Endothelial cell of umbilical vein (primary cell): Measurements from ENCODE around the gene KAZALD1. TPM values are rescaled to one million over a fixed set of nuclear protein-coding genes. Genes with fewer than 3 reads are reported as not detected.
"Not testable (repeated sequence)": the region's sequence is repeated elsewhere in the genome, so short reads cannot be mapped to it uniquely, and the experiment has no call there.

ENCODE experiments used
- BruUV-seq: library from RNA; stranded (reverse); fragments of 400-500 nt; replicated peaks from 2 replicates; lab custom pipeline; 2021; lab: Mats Ljungman, UMichigan
- CTCF ChIA-PET: fragments of 300-600, 350-600 bp; sonication (Branson Sonifier 250); formaldehyde crosslinking; loops from one replicate; lab custom pipeline; 2021; ENCODE audit warnings: antibody characterized with exemption, inconsistent platforms; lab: Charles Lee
- POLR2A ChIA-PET: fragments of 300-600, 350-600 bp; sonication (Branson Sonifier 250); formaldehyde crosslinking; loops from one replicate; lab custom pipeline; 2021; ENCODE audit warnings: antibody characterized with exemption, inconsistent platforms; lab: Charles Lee
- DNase-seq: peaks from one replicate; pipeline ENCODE4 v3.0.0-alpha.2; 2011; ENCODE audit warnings: low read depth, low spot score
- FAIRE-seq: peaks from 2 replicates; lab custom pipeline; 2011; peaks lifted over from hg19 to GRCh38; lab: Jason Lieb, UNC
- H2AFZ ChIP-seq: 2 replicates; pipeline ENCODE4 v1.6.0; 2012; ENCODE audit warnings: low read depth, low read length, control low read depth, inconsistent platforms
- H3K27ac ChIP-seq: 2 replicates; pipeline ENCODE4 v1.5.1; 2011; ENCODE audit warnings: low read depth, mild to moderate bottlenecking, control low read depth, low read length, moderate library complexity; ENCODE audit not compliant: insufficient read depth
- H3K27me3 ChIP-seq, 2 experiments: 2 replicates each; pipeline versions ENCODE4 v1.6.0 to v1.6.1; 2011; ENCODE audit warnings: low read length in 2 of 2, mixed read lengths in 1 of 2; ENCODE audit not compliant: control insufficient read depth in 2 of 2, insufficient read depth in 2 of 2
- H3K36me3 ChIP-seq, 2 experiments: 2 replicates in 1 of 2; 3 replicates in 1 of 2; pipeline ENCODE4 v1.5.1; 2011; ENCODE audit warnings: low read length in 2 of 2, mild to moderate bottlenecking in 1 of 2, moderate library complexity in 1 of 2; ENCODE audit not compliant: control insufficient read depth in 2 of 2, insufficient read depth in 2 of 2; ENCODE audit errors: extremely low read depth in 1 of 2
- H3K4me1 ChIP-seq: 3 replicates; pipeline ENCODE4 v1.5.1; 2011; ENCODE audit warnings: mild to moderate bottlenecking, low read length; ENCODE audit not compliant: control insufficient read depth, insufficient read depth; ENCODE audit errors: extremely low read depth
- H3K4me2 ChIP-seq: 2 replicates; pipeline ENCODE4 v1.6.1; 2011; ENCODE audit warnings: low read length, control low read depth, mixed read lengths; ENCODE audit not compliant: insufficient read depth
- H3K4me3 ChIP-seq, 3 experiments: fragments of 200-600 bp in 1 of 3; sonication (generic), shearing (Covaris generic) in 1 of 3; replicated peaks in 1 of 3; 2 replicates each; pipeline ENCODE4 v1.5.1; 2011 to 2016; ENCODE audit warnings: control low read depth in 3 of 3, low read length in 3 of 3, mild to moderate bottlenecking in 2 of 3, inconsistent platforms in 1 of 3, low read depth in 1 of 3, moderate library complexity in 1 of 3; ENCODE audit not compliant: insufficient read depth in 1 of 3
- H3K79me2 ChIP-seq: 2 replicates; pipeline ENCODE4 v1.6.0; 2012; ENCODE audit warnings: low read length, inconsistent platforms; ENCODE audit not compliant: control insufficient read depth, insufficient read depth
- H3K9ac ChIP-seq: replicated peaks from 2 replicates; pipeline ENCODE3; 2011; ENCODE audit warnings: low read length, control low read depth; ENCODE audit not compliant: insufficient read depth; ENCODE audit errors: extremely low read depth
- H3K9me1 ChIP-seq: replicated peaks from 3 replicates; pipeline ENCODE4 v1.6.0; 2011; ENCODE audit warnings: mild to moderate bottlenecking, low read length; ENCODE audit not compliant: control insufficient read depth, insufficient read depth; ENCODE audit errors: extremely low read depth
- H3K9me3 ChIP-seq: replicated peaks from 2 replicates; pipeline ENCODE4 v1.5.1; 2012; ENCODE audit warnings: low read length, inconsistent platforms; ENCODE audit not compliant: control insufficient read depth, insufficient read depth
- H4K20me1 ChIP-seq: replicated peaks from 2 replicates; pipeline ENCODE3; 2011; ENCODE audit warnings: mild to moderate bottlenecking, low read length; ENCODE audit not compliant: control insufficient read depth, insufficient read depth; ENCODE audit errors: extremely low read depth
- JUN ChIP-seq: IDR thresholded peaks from 2 replicates; pipeline ENCODE4 v1.6.1; 2011; ENCODE audit warnings: borderline replicate concordance, low read depth; ENCODE audit not compliant: insufficient read length, insufficient read depth
- MYC ChIP-seq: IDR thresholded peaks from one replicate; pipeline ENCODE4 v1.6.1; 2011; ENCODE audit warnings: mild to moderate bottlenecking, low read depth, low read length
- dilution Hi-C: fragments of 300-500 bp; cut with MboI; formaldehyde crosslinking; loops from one replicate; pipeline ENCODE4 v1.15.0; 2019; ENCODE audit warnings: low sequenced_read_pairs; ENCODE audit not compliant: extremely low pct_ligation_motif_present
- intact Hi-C: fragments of 100-400 bp; cut with micrococcal nuclease; formaldehyde crosslinking; loops from one replicate; pipeline ENCODE4 v1.10.0; 2022
- polyA plus RNA-seq, 4 experiments: library from polyadenylated mRNA; depleted of rRNA in 3 of 4; stranded (reverse) in 3 of 4; unstranded in 1 of 4; fragments of >200 nt; gene quantifications; 2 replicates each; pipeline versions ENCODE4 v1.2.1 to v1.2.3, GENCODE V29; 2011 to 2012; ENCODE audit warnings: missing spikeins in 1 of 4
- total RNA-seq: library from RNA; stranded (reverse); gene quantifications from 2 replicates; pipeline ENCODE4 v1.2.3, GENCODE V29; 2021

KAZALD1 gene
- total and polyA plus RNA-seq, 2 donors (not counting 3 experiments of a cell fraction or from before 2014, with no cell fraction given): 3.0 to 3.3 TPM

DNA sequence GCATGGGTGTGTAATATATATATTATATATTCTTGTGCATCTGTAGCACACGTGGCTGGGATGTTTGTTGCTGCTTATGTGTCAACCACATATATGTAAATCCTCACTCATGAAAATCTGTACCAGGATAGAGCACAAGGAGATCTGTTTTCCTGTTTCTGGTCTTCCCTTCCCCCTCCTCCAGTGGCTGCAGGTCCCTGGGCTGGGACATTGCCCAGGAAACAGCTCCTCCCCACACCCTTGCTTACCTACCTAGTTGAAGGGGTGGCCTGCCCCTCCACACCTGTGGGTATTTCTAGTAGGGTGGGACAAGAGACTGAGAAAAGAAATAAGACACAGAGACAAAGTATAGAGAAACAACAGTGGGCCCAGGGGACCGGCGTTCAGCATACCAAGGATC is 28.5 kb upstream of the KAZALD1 start:
- CTCF ChIA-PET: interaction anchor here (1.0 to 6.3 kb wide), 3 partner anchors 8 to 17 kb away, joined by 4 to 74 read pairs (median 66); no protein-coding TSS in a partner anchor

DNA sequence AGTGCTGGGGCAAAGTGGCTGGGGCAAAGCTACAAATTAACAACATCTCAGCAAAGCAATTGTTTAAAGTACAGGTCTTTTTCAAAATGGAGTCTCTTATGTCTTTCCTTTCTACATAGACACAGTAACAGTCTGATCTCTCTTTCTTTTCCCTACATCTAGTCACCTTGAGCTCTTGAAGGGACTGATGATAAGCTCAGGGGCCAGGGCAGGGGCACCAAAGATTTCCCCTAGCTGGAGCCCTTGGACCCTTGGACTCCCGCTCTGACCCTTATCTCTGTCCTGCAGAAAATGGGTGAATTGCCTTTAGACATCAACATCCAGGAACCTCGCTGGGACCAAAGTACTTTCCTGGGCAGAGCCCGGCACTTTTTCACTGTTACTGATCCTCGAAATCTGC is 27.4 kb upstream of the KAZALD1 start:
- Histone ChIP-seq H3K79me2 (peaks cover 11% of the 10 kb centered on the region), H3K4me1 (peaks cover 16% of the 10 kb centered on the region), H3K36me3 (peaks cover 18 to 40% of the 10 kb centered on the region in 2 experiments)
- H3K9me3 ChIP-seq, H2AFZ ChIP-seq, BruUV-seq, FAIRE-seq, H3K4me2 ChIP-seq, H3K27me3 ChIP-seq, dilution Hi-C loops, H3K9me1 ChIP-seq, H3K4me3 ChIP-seq, H3K9ac ChIP-seq, H3K27ac ChIP-seq, POLR2A ChIA-PET, DNase-seq, H4K20me1 ChIP-seq: not testable (repeated sequence)
- CTCF ChIA-PET: interaction anchor here (0.8 to 9.9 kb wide), 6 partner anchors 8 to 61 kb away, joined by 3 to 104 read pairs (median 4); no protein-coding TSS in a partner anchor
- intact Hi-C loops: loop anchor here (5.0 kb wide), 1 partner anchor 33 kb away; no protein-coding TSS in a partner anchor

More for the DNA sequence above, 28.5 kb upstream of the KAZALD1 start:
- Histone ChIP-seq H3K36me3 (peaks cover 18 to 31% of the 10 kb centered on the region in 2 experiments), H3K79me2 (peaks cover 11% of the 10 kb centered on the region), H3K4me3 (peak overlapping the region in 2 of 3 experiments; percentile 71 to 77), H3K9ac (no peak overlapping the region), H3K9me1 (no peaks in the 10 kb centered on the region), H2AFZ (no peak overlapping the region), H3K4me1 (peaks cover 16% of the 10 kb centered on the region), H4K20me1 (no peaks in the 10 kb centered on the region), H3K9me3 (no peaks in the 10 kb centered on the region), H3K27me3 (peaks cover 0 to 8% of the 10 kb centered on the region in 2 experiments), H3K27ac (peak overlapping the region; percentile 91), H3K4me2 (peak overlapping the region; percentile 66)
- no TSS peak for BruUV-seq
- POLR2A ChIA-PET: no interaction called here
- FAIRE-seq: no peak
- TF ChIP-seq MYC: no peak
- no peak for TF ChIP-seq JUN
- no peak for DNase-seq
- dilution Hi-C loops: no loop called here
- intact Hi-C loops: loop anchor here (2.0 to 5.0 kb wide), 2 partner anchors 14 to 34 kb away; no protein-coding TSS in a partner anchor
